Astrocyte (in vitro differentiated cells and primary cell): ENCODE measurements around the gene MRPL10. TPM values are rescaled to one million over a fixed set of nuclear protein-coding genes. Genes with fewer than 3 reads are reported as not detected.

ENCODE experiments used
- DNase-seq: peaks from one replicate; pipeline ENCODE4 v3.0.0-alpha.2; 2010; ENCODE audit warnings: low read depth
- FAIRE-seq: peaks from 2 replicates; lab custom pipeline; 2011; peaks lifted over from hg19 to GRCh38; lab: Jason Lieb, UNC
- H2AFZ ChIP-seq: 2 replicates; pipeline ENCODE4 v1.6.0; 2012; ENCODE audit warnings: low read depth, low read length, inconsistent platforms
- H3K27ac ChIP-seq: 2 replicates; pipeline ENCODE4 v1.5.1; 2011; ENCODE audit warnings: low read depth, low read length, inconsistent platforms
- H3K27me3 ChIP-seq: 2 replicates; pipeline ENCODE4 v1.6.0; 2011; ENCODE audit warnings: low read length, inconsistent platforms; ENCODE audit not compliant: insufficient read depth
- H3K36me3 ChIP-seq: 2 replicates; pipeline ENCODE4 v1.5.1; 2011; ENCODE audit warnings: low read length, inconsistent platforms; ENCODE audit not compliant: insufficient read depth
- H3K4me1 ChIP-seq: 2 replicates; pipeline ENCODE4 v1.5.1; 2011; ENCODE audit warnings: low read length, inconsistent platforms; ENCODE audit not compliant: insufficient read depth
- H3K4me2 ChIP-seq: 2 replicates; pipeline ENCODE4 v1.6.0; 2012; ENCODE audit warnings: low read length, inconsistent platforms
- H3K4me3 ChIP-seq: 2 replicates; pipeline ENCODE4 v1.5.1; 2011; ENCODE audit warnings: low read depth, mild to moderate bottlenecking, low read length, inconsistent platforms; ENCODE audit not compliant: insufficient read depth
- H3K79me2 ChIP-seq: 2 replicates; pipeline ENCODE4 v1.6.0; 2012; ENCODE audit warnings: mild to moderate bottlenecking, low read length, inconsistent platforms; ENCODE audit not compliant: insufficient read depth
- H3K9ac ChIP-seq: 2 replicates; pipeline ENCODE4 v1.6.0; 2012; ENCODE audit warnings: mild to moderate bottlenecking, low read length, inconsistent platforms
- H3K9me3 ChIP-seq: 2 replicates; pipeline ENCODE4 v1.5.1; 2012; ENCODE audit warnings: low read depth, mild to moderate bottlenecking, low read length, inconsistent platforms; ENCODE audit not compliant: insufficient read depth
- H4K20me1 ChIP-seq: 2 replicates; pipeline ENCODE4 v1.6.0; 2012; ENCODE audit warnings: low read length, inconsistent platforms; ENCODE audit not compliant: insufficient read depth
- H3K27ac Mint-ChIP-seq: one replicate; pipeline ENCODE4 v1.8.0; 2021; ENCODE audit warnings: mild to moderate bottlenecking, mixed read lengths; ENCODE audit not compliant: unreplicated experiment
- H3K27me3 Mint-ChIP-seq: one replicate; pipeline ENCODE4 v1.8.0; 2021; ENCODE audit warnings: low read depth, mixed read lengths; ENCODE audit not compliant: unreplicated experiment
- H3K36me3 Mint-ChIP-seq: one replicate; pipeline ENCODE4 v1.8.0; 2021; ENCODE audit warnings: low read depth, mixed read lengths; ENCODE audit not compliant: unreplicated experiment
- H3K4me1 Mint-ChIP-seq: one replicate; pipeline ENCODE4 v1.8.0; 2021; ENCODE audit warnings: low read depth, mixed read lengths; ENCODE audit not compliant: unreplicated experiment
- H3K4me3 Mint-ChIP-seq: one replicate; pipeline ENCODE4 v1.8.0; 2021; ENCODE audit warnings: mild to moderate bottlenecking, moderate library complexity, mixed read lengths; ENCODE audit not compliant: unreplicated experiment
- H3K9me3 Mint-ChIP-seq: one replicate; pipeline ENCODE4 v1.8.0; 2021; ENCODE audit warnings: mild to moderate bottlenecking, mixed read lengths; ENCODE audit not compliant: unreplicated experiment
- CTCF ChIP-seq: IDR thresholded peaks from 2 replicates; pipeline ENCODE4 v1.5.1; 2011; ENCODE audit warnings: low read depth, mild to moderate bottlenecking, inconsistent platforms, low read length, moderate library complexity; ENCODE audit not compliant: insufficient read depth
- EZH2 ChIP-seq: IDR thresholded peaks from 2 replicates; pipeline ENCODE4 v1.6.1; 2012; ENCODE audit warnings: mild to moderate bottlenecking, low read length, inconsistent platforms; ENCODE audit not compliant: insufficient read depth
- total RNA-seq: library from RNA; stranded (reverse); gene quantifications from 2 replicates; pipeline ENCODE4 v1.2.1, GENCODE V29; 2021

MRPL10 gene
- total RNA-seq, 1 donor from 2014 or later: 33.2 TPM

- Mint-ChIP-seq H3K27ac (no peak overlapping the region), H3K4me1 (peaks cover 13% of the 10 kb centered on the region), H3K27me3 (peaks cover 31% of the 10 kb centered on the region), H3K9me3 (peaks cover 7% of the 10 kb centered on the region), H3K36me3 (peaks cover 1% of the 10 kb centered on the region), H3K4me3 (no peak overlapping the region)
- H3K4me2 ChIP-seq: no peak overlapping the region
- H3K9ac ChIP-seq: no peak overlapping the region
- no peak overlapping the region for H3K27ac ChIP-seq
- no peak overlapping the region for H2AFZ ChIP-seq
- H4K20me1 ChIP-seq: no peaks in the 10 kb centered on the region
- peaks cover 7% of the 10 kb centered on the region for H3K4me1 ChIP-seq
- no peaks in the 10 kb centered on the region for H3K79me2 ChIP-seq
- DNase-seq (no peak), FAIRE-seq (no peak)
- no peaks in the 10 kb centered on the region for H3K9me3 ChIP-seq
- peaks cover 10% of the 10 kb centered on the region for H3K27me3 ChIP-seq
- TF ChIP-seq EZH2: no peak
- TF ChIP-seq CTCF: no peak
- H3K4me3 ChIP-seq: no peak overlapping the region
- no peaks in the 10 kb centered on the region for H3K36me3 ChIP-seq
These were observed 29.0 kb upstream of the MRPL10 start for GRCh38 chr17:47860386-47860785.

GRCh38 chr17:47857551-47858455, 26.5 kb upstream of the MRPL10 start:
- FAIRE-seq (no peak), DNase-seq (no peak)
- Mint-ChIP-seq H3K9me3 (peaks cover under 1% of the 10 kb centered on the region), H3K27me3 (peaks cover 44% of the 10 kb centered on the region), H3K4me1 (peaks cover 9% of the 10 kb centered on the region), H3K36me3 (peaks cover 3% of the 10 kb centered on the region), H3K27ac (no peak overlapping the region), H3K4me3 (no peak overlapping the region)
- peaks cover 4% of the 10 kb centered on the region for H3K4me1 ChIP-seq
- H3K36me3 ChIP-seq: no peaks in the 10 kb centered on the region
- H3K79me2 ChIP-seq: no peaks in the 10 kb centered on the region
- no peak overlapping the region for H3K4me2 ChIP-seq
- no peak overlapping the region for H3K27ac ChIP-seq
- H3K4me3 ChIP-seq: no peak overlapping the region
- H2AFZ ChIP-seq: no peak overlapping the region
- no peaks in the 10 kb centered on the region for H4K20me1 ChIP-seq
- H3K9me3 ChIP-seq: no peaks in the 10 kb centered on the region
- no peak overlapping the region for H3K9ac ChIP-seq
- TF ChIP-seq CTCF (no peak), EZH2 (no peak)
- peaks cover 34% of the 10 kb centered on the region for H3K27me3 ChIP-seq

GRCh38 chr17:47856830-47857229, 25.5 kb upstream of the MRPL10 start:
- Histone ChIP-seq H3K36me3 (no peaks in the 10 kb centered on the region), H3K9ac (no peak overlapping the region), H3K79me2 (no peaks in the 10 kb centered on the region), H3K4me2 (no peak overlapping the region), H3K4me1 (peaks cover 8% of the 10 kb centered on the region), H3K9me3 (no peaks in the 10 kb centered on the region), H4K20me1 (no peaks in the 10 kb centered on the region), H3K27ac (no peak overlapping the region), H3K4me3 (no peak overlapping the region), H3K27me3 (peaks cover 44% of the 10 kb centered on the region), H2AFZ (no peak overlapping the region)
- Mint-ChIP-seq H3K27me3 (peaks cover 54% of the 10 kb centered on the region), H3K9me3 (no peaks in the 10 kb centered on the region), H3K4me1 (peaks cover 10% of the 10 kb centered on the region), H3K4me3 (no peak overlapping the region), H3K36me3 (peaks cover 3% of the 10 kb centered on the region), H3K27ac (no peak overlapping the region)
- no peak for TF ChIP-seq CTCF
- no peak for TF ChIP-seq EZH2
- no peak for DNase-seq
- no peak for FAIRE-seq
